ENCODE results near the gene AATF. TPM values are rescaled to one million over a fixed set of nuclear protein-coding genes. Genes with fewer than 3 reads are reported as not detected.

AATF gene, protein sequence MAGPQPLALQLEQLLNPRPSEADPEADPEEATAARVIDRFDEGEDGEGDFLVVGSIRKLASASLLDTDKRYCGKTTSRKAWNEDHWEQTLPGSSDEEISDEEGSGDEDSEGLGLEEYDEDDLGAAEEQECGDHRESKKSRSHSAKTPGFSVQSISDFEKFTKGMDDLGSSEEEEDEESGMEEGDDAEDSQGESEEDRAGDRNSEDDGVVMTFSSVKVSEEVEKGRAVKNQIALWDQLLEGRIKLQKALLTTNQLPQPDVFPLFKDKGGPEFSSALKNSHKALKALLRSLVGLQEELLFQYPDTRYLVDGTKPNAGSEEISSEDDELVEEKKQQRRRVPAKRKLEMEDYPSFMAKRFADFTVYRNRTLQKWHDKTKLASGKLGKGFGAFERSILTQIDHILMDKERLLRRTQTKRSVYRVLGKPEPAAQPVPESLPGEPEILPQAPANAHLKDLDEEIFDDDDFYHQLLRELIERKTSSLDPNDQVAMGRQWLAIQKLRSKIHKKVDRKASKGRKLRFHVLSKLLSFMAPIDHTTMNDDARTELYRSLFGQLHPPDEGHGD
- total RNA-seq (2014; rRNA removed; shearing (Covaris generic)), result 79.9 and 86.2 TPM in 2 replicates

DNA sequence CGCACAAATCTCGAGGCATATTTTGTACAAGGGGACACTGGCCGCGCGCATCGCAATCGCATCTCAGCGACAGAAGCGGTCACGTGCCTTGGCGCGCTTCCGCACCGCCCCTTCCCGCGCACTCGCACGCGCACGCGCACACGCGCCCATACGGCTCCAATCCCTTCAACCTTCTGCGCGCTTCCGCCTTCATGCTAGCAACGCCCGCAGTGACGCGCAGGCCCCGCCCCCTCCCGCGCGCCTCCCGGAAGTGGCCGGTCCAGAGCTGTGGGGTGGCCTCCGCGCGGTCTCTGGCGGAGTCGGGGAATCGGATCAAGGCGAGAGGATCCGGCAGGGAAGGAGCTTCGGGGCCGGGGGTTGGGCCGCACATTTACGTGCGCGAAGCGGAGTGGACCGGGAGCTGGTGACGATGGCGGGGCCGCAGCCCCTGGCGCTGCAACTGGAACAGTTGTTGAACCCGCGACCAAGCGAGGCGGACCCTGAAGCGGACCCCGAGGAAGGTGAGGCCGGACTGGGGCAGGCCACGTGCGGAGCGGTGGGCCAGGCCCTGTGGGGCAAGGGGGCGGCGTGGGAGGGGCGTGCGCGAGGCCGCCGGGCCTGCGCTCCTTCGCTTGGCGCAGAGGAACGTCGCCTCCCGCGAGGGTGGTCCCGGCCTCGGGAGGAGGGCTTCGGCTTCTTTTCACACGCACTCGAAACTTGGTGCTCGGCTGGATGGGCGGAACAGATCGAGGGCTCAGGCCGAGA, at the start of gene AATF:
TSS of gene AATF (plus strand) at position 238 of the 744 bp plus-strand sequence. CDS start at position 410, 172 bp downstream.
- peak; percentile 92 for DNase-seq (ENCODE audit: low spot score)

DNA sequence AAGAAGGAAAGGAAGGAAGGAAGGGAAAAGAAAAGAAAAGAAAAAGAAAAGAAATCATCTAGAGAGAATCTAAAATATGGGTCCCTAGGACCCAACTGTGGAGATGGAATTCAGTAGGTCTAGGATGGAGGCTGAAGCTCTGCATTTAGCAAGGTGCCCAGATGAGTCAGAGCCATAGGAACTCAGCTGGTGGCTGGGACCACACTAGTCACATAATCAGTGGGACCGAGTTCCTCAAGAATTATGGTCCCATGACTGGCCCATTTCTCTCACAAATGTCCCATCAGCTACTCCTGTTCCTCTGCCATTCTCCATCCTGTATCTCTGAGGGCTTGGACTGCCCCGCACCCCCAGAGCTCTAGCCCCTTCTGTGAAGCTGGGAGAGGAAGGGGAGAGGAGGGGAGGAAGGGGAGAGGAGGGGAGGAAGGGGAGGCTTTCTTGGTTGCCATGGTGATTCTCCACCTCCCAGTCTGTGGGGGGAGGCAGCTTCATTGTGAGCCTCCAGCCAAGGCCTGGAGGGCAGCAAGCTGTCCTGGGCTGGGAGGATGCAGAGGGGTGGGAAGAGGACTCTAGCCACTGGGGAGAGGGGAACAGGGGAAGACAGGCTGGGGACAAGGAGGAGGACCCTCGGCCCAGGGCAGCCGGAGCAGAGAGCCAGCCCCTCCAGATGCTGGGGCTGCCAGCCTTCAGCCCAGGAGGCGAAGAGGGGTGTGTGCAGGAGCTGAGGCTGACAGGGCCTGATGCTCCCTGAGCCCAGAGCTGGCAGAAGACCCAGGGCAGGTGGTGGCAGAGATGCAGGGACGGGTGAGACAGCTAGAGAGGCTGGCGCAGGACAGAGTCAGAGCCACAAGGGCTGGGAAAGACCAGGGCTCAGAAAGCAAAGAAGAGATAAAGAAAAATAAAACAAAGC, 49.2 kb upstream of the AATF start:
- peak; percentile 58 for DNase-seq (ENCODE audit: low spot score)

DNA sequence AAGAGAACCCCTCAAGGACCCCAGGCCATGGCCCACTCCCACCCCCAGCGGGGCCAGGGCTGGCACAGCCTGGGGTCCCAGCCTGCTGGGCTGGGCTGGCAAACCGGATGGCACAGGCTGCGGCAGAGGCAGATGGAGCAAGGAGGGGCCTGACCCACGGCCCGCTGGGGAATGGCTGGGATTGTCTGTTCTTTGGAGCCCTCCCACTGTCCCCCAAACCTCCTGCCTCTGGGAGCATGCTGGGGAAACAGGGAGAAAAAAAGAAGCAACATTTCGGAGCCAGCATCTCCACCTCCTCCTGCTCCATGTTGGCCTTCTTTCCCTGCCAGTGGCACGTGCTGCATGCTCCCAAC, 48.6 kb upstream of the AATF start:
- no peak for DNase-seq (ENCODE audit: low spot score)

DNA sequence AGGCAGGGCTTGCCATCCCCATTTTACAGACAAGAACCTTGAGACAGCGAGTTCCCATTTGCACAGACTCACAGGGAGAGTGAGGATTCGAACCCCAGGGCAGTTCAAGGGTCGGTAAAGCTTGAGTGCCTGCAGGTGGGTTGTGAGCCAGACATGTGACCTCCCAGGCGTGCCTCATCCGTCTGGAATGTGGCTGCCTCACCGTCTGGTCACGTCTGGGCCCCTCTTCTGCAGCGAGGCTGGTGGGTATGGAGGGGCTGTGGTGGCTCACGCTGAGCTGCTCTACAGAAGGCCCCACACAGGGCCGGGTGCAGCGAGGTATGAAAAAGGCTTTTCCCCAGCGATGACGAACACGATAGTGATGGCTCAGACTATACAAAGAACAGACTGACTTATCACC, 47.2 kb upstream of the AATF start:
- DNase-seq (ENCODE audit: low spot score), result peak; percentile 81

DNA sequence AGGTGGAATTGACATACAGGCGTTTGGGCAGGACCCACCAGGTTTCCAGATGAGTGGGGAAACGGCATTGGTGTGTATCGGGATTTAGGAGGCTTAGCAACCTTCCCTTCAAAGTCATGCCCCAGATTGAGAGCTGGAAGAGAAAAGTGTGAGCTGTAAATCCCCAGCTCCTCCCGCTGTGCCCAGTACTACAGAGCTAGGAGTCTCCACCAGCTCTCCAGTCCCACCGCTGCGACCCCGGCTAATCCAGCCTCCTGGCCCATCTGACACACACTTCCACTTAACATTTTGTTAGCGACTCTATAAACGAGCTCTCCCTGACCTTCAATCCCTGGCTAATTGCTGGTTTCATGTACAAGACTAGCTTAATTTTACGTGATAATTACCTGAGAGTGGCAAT, 41.3 kb upstream of the AATF start:
- DNase-seq (ENCODE audit: low spot score), result no peak

DNA sequence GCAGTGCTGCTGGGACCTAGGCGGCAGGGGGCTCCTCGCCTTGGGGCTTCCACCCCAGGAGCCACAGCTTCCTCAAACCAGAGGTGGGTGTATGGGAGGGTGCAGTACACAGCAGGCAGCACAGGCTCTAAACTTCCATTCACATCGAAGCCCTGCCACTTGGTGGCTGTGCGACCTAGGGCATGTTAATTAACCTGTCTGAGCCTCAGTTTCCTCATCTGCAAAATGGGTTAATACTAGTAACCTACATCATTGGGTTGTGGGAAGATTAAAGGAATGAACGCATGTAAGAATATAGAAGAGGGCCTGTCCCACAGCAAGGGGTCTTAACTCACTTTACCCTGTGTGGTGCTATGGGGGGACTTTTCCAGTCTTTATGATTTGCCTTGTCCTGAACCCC, 38.2 kb upstream of the AATF start:
- DNase-seq (ENCODE audit: low spot score), result no peak

DNA sequence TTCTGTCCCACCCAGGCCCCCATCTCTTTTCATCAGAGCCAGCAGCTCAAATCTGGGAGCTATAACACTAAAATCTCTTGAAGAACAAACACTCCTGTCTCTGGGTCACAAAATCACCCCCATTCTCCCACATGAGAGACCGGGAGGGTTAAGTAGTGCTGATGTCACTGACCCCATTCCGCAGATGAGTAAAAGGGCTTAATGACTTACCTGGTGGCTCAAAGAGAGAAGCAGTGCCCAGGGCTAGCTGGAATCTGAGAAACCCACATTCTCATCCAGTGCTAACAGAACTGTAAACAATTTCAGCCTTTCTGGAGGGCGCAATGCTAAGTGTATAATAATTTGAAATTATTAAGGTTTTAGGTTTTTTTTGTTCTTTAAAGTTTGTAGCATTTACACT, 37.8 kb upstream of the AATF start:
- DNase-seq (ENCODE audit: low spot score), result no peak

DNA sequence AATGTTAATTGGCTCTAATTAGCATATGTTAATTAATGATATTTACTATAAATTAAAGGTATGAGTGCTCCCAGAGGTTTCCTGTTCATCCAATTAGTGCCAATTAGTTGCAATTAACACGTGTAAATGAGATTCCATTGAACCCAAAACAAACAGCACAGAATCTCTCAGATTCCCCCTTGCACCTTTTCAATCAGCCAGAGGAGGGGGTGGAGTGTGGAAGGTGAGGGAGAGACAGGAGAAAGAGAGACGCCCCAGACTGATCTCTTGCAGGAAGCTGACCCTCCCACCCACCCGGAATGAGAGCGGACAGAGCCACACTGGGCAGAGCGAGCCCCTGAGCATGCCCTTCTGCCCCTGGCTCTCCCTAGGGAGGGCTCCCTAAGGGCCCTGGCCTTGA, 35.6 kb upstream of the AATF start:
- no peak for DNase-seq (ENCODE audit: low spot score)

DNA sequence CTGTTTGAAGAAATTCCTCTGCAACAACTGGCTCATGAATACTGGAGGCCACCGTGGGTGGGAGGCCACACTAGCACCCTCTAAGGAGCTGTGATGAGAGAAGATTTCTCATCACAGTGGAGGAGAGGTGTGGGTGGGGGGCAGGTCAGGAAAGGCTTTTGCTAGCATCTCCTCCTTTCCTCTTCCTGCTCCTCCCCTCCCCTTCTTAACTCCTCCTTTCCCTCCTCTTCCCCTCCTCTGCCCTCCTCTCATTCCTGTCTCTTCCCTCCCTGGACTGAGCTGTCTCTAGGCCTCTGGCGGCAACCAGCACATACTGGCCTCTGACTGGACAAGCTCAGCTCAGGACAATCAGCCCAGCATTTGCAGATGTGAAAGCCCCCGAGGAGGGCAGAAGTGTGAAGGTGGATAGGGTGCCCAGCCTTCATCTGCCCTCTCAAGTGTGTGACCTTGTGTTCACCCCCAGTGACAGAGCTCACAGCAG, 30.5 kb upstream of the AATF start:
- peak; percentile 88 for DNase-seq (ENCODE audit: low spot score)

DNA sequence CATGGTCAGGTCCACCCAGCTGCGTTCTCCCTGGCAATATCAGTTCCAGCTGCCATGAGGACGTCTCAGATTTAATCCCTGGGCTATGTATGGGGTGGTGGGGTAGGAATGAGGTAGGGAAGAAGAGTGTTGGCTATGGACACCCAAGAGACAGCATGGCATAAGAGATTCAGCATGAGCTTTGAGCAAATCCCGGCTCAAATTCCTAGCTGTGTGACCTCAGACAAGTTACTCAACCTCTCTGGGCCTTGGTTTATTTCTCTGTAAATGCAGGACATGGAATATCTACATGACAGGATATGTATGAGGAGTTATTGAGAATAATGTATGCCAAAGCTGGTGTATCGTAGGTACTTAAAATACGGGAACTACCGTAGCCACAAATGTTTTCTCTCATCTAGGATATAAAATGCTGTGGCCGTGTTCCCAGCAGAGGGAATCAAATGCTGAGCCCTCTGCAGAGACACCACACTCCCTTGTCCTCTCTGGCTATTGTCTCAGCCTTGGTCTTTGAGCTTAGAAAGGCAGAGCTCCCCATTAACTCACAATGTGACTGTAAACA, 29.3 kb upstream of the AATF start:
- DNase-seq (ENCODE audit: low spot score), result no peak

DNA sequence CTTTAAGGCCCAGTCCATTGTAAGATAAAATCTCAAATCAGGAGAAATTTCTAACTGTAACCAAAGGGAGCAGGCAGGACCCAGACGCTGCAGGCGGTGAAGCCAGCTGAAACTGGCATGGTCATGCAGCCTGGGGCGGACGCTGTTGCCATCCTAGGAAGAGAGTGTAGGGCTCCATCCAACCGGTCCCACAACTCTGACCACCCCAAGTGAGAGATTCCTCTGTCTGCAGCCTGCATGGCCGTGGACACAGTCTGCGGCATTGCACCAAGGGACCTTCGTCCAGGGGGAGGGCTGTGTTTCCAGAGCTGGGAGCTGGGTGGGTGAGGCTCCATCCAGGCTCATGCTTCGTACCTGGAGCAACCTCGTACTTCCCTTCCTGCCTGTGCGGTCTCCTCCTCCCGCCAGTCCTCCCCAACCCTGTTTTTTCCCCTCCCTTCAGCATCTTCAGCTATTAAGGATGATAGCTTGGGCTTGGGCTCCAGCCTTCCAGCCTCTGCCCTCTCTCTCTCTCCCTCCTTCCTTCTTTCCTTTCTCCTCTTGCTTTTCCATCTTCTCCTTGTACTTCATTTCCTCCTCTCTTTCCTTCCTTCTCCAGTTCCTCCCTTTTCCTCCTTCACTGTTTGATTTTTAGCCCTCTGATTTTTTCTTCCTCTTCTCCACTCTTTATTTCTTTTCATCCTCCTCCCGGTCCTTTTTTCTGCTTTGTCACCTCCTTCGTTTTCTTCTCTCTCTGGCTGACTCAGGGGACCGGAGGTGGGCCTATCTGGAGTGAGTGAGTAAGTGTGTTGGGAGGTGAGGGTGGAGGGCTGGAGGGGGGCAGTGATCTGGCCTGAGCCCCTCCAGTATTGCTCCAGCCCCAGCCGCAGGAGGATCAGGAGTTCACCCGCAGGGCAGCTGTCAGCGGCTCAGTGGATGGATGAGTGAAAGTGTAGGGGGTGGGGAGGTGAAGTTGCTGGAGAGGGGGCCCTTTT, 28.4 kb upstream of the AATF start:
- peak; percentile 93 for DNase-seq (ENCODE audit: low spot score)

DNA sequence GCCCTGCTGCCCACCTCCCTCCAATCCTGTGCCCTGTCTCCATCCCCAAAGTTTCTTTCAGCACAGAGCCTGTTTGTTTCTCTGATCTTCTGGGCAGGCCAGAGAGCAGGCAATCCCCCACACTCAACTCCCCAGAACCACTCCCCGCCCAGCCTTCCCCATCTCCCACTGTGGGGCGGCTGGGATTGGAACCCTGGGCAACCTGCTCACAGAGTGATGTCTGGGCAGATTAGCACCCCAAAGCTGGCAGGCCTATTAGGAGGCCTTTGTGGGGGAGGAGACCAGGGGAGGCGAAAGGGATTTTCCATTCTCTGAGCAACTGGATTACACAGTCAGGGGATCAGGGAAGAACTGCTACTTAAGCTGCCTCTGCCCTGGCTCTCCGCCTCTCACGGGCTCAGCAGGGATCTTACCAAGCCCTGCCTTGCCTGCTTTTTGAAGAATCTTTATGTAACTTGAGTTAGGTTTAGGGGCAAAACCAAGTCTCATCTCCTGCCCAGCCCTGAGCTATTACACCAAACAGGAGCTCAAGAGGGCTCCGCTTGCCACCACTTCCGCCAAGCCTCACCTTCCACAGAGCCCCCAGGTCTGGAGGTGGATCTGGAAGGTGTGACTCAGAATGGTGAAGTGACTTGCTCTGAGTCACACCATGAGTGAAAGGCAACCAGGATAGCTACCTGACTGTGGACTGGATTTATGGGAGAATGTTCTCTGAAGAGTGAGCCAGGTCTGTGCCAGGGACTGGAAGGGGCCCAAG, 27.5 kb upstream of the AATF start:
- DNase-seq (ENCODE audit: low spot score), result peak; percentile 96

DNA sequence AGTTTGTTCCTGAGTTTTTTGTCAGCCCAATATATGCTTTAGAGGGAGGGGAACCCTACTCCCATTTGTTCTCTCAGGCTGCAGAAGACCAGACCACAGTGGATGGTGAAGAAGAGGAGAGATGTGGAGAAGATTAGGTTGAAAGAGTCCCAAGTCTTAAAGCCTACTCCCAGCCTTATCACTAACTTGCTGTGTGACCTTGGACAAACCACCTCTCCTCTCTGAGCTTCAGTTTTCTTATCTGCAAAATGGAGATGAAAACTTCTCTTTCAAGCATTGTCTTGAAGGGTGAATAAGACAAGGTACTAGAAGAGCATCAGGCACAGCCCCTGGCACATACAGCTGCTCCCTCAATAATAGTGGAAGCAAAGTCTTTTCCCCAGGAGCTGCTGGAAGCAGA, 26.6 kb upstream of the AATF start:
- no peak for DNase-seq (ENCODE audit: low spot score)

DNA sequence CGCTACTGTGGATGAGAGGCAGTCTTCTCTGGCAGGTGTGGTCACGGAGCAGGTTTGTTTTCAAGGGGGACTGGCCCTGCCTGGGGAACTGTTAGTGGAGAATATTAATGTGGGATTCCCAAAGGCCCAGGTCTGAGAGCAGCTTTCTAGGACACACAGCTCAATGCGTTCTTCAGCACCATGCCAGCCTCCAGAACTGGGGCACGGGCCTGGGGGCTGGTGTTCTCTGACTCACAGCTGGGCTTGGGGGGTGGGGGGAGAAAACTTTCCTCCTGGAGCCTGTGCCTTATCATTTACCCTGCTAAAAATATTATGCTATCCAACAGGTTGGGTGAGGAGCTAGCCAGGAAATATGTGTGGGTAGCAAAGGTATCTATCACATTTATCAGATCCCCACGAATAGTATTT, 24.9 kb upstream of the AATF start:
- no peak for DNase-seq (ENCODE audit: low spot score)

DNA sequence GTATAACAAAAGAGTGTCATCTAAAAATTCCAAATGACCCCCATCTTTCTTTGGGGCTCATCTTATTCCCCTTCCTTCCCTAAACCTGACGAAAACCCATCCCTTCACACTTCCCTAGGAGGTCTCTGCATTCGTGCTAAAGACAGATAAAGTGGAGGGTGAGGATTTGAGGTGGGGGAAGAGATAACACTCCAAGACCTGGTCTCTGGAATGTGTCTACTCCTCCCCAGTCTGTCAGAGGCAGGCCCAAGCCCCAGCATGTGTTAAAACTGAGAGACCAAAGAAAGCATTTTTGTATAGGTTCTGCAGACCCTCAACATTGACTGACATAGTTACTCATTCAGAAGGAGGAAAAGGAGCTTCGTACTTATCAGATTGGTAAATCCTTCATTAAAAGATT, 22.5 kb upstream of the AATF start:
- DNase-seq (ENCODE audit: low spot score), result no peak

DNA sequence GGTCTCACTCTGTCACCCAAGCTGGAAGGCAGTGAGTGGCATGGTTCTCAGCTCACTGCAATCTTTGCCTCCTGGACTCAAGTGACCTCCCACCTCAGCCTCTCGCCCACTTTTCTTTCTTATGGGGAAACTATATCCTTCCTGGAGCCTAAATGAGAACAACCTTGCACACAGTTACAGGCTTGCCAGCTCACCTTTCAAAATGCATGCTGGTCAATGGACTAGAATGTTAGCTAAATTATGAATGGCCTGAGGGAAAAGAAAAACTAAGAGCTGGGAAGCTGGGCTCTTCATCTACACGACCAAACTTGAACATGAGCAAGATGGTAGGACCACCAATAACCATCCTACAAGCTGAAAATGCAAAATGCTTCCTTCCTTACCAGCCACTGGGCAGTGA, 22.1 kb upstream of the AATF start:
- DNase-seq (ENCODE audit: low spot score), result no peak

DNA sequence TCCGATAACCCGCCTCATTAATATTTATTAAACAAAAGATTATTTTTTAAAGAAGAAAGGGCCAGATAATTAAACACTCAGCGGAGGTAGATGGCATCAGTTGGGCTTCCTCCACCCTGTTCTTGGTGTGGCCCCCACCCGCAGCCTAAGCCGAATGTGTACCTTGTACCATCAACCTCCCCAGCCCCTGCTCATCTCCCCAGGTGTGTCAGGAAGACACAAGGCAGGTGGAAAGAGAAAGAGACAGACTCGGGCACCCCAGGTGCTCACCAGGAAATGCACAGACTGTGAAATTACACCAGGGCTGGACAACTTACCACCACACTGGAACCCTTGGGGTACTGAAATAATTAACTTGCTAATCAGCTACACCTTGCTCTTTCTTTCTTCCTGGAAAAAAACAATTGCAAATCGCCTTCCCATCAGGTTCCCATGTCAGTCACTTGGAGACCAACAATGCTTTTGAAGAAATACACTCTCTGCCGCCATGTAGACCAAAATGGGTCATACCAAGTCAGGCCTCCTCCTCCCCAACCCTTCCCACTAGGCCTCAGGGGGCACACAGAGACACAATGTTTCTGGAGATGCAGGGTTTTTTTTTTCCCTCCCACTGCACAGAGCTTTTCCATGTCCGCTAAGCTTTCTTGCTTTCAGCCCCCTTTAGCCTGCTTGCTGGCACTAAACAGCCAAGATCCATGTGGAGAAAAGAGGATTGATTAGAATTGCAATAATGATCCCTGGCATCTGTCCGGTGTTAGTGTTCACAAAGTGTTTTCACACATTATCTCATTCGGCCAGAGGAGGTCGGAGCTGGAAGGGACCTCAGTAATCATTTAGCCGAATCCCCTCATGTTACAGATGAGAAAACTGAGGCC, 20.0 kb upstream of the AATF start:
- no peak for DNase-seq (ENCODE audit: low spot score)

DNA sequence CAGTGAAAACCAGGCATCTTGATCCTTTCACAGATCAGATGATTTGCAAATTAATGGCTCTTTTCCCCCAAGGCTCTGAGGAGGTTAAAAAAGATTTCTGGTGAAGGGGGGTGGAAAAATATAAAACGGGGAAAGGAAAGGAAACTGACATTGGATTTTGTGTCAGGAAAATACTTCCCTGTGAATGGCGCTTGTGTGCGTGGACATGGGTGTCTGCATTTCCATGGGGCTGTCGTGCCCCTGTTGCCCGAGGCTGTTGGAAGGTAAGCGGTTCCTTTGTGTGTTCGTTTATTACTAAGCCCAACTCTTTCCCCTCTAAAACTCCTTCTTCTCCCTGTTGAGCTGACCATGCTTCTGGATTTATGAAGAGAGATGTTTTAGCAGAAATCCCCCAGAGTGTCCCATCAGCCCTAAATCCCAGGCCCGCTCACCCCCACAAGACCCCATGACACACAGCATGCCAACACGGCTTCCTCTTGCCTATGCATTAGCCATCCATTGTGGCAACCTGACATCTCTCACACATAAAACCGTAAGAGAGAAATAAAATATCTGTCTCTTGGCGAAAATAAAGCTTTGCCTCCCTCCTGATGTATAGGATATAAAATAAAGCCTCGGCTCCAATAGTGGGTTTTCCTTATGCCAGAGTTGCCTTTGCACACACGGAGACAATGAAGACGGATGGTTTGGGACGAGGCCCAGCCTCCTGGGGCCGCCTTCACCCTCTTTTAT, 18.7 kb upstream of the AATF start:
- no peak for DNase-seq (ENCODE audit: low spot score)
